Erythroblast (primary cell): ENCODE data around the gene GID4.

Source experiments
- GATA1 ChIP-seq: IDR thresholded peaks from 2 replicates; pipeline ENCODE4 v1.6.1; 2011; ENCODE audit warnings: low read depth, mild to moderate bottlenecking, control low read depth, low read length, moderate library complexity
- POLR2A ChIP-seq: IDR thresholded peaks from 2 replicates; pipeline ENCODE4 v1.6.1; 2011; ENCODE audit warnings: mild to moderate bottlenecking, low read length

DNA sequence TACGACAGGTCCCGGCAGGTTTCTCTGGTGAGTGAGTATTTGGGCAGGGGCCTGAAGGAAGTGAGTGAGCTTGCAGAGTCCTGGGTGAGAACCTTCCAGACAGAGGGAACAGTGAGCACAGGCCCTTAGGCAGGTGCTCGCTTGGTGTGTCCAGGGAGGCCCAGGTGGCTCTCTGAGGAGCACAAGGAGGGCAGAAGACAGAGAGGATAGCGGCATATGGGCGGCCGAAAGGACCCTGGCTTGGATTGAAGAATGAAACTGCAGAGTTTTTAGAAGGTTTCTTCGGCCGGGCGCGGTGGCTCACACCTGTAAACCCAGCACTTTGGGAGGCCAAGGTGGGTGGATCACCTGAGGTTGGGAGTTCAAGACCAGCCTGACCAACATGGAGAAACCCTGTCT lies 55.2 kb downstream of the GID4 start:
- TF ChIP-seq POLR2A = no peak
- TF ChIP-seq GATA1 = no peak
